HEK293 (cell line): ENCODE data around the gene SSPN.

Experiments used
- CTCF ChIA-PET: fragments of 350-600 bp; formaldehyde crosslinking; extraction: SDS; loops from one replicate; lab custom pipeline; 2021; ENCODE audit warnings: antibody characterized with exemption; lab: Yijun Ruan, JAX
- POLR2A ChIA-PET: fragments of 300-600 bp; formaldehyde crosslinking; extraction: SDS; loops from one replicate; lab custom pipeline; 2020; ENCODE audit warnings: antibody characterized with exemption, inconsistent platforms; lab: Yijun Ruan, JAX
- H3K27ac ChIP-seq: fragments of 200-500 bp; sonication (Bioruptor generic); 2 replicates; pipeline ENCODE4 v1.5.1; 2014; ENCODE audit warnings: low read depth, low read length, control low read depth, inconsistent platforms; ENCODE audit errors: extremely low read depth
- H3K36me3 ChIP-seq, 2 experiments: fragments of 200-500 bp in 1 of 2; sonication (Bioruptor generic) in 1 of 2; 1 replicate in 1 of 2; 2 replicates in 1 of 2; pipeline ENCODE4 v1.5.1; 2014 to 2017; ENCODE audit warnings: inconsistent platforms in 2 of 2, low read length in 2 of 2; ENCODE audit not compliant: control insufficient read depth in 2 of 2, insufficient read depth in 1 of 2
- H3K4me1 ChIP-seq: fragments of 200-500 bp; sonication (Bioruptor generic); 2 replicates; pipeline ENCODE4 v1.5.1; 2014; ENCODE audit warnings: mild to moderate bottlenecking, low read length, inconsistent platforms; ENCODE audit not compliant: control insufficient read depth, insufficient read depth
- H3K4me3 ChIP-seq: 2 replicates; pipeline ENCODE4 v1.5.1; 2011; ENCODE audit warnings: low read depth, mild to moderate bottlenecking, control low read depth, low read length, moderate library complexity
- H3K9me3 ChIP-seq: fragments of 200-500 bp; sonication (Bioruptor generic); 2 replicates; pipeline ENCODE4 v1.5.1; 2014; ENCODE audit warnings: low read depth, low read length, inconsistent platforms; ENCODE audit not compliant: control insufficient read depth, insufficient read depth
- GLIS1 ChIP-seq: fragments of 450-650 bp; formaldehyde crosslinking; IDR thresholded peaks from 2 replicates; pipeline ENCODE4 v1.5.1; 2016; ENCODE audit warnings: missing biosample characterization, missing genetic modification characterization
- GLIS2 ChIP-seq: fragments of 450-650 bp; formaldehyde crosslinking; IDR thresholded peaks from 2 replicates; pipeline ENCODE4 v1.5.1; 2016; ENCODE audit warnings: missing biosample characterization, missing genetic modification characterization
- KLF17 ChIP-seq: fragments of 450-650 bp; formaldehyde crosslinking; IDR thresholded peaks from 2 replicates; pipeline ENCODE4 v1.5.1; 2016; ENCODE audit warnings: missing biosample characterization, missing genetic modification characterization
- YY1 ChIP-seq: fragments of 450-650 bp; formaldehyde crosslinking; IDR thresholded peaks from 2 replicates; pipeline ENCODE4 v1.5.1; 2018; ENCODE audit warnings: missing biosample characterization, missing genetic modification characterization
- ZBTB11 ChIP-seq: fragments of 450-650 bp; formaldehyde crosslinking; conservative IDR thresholded peaks from 2 replicates; pipeline ENCODE4 v1.5.1; 2016; ENCODE audit warnings: low read depth, missing biosample characterization, missing genetic modification characterization
- ZBTB20 ChIP-seq: fragments of 450-650 bp; formaldehyde crosslinking; IDR thresholded peaks from 2 replicates; pipeline ENCODE4 v1.5.1; 2016; ENCODE audit warnings: missing biosample characterization, missing genetic modification characterization
- ZFP3 ChIP-seq: fragments of 450-650 bp; formaldehyde crosslinking; IDR thresholded peaks from 2 replicates; pipeline ENCODE4 v1.5.1; 2016; ENCODE audit warnings: low read depth, missing biosample characterization, missing genetic modification characterization
- ZNF266 ChIP-seq: fragments of 450-650 bp; formaldehyde crosslinking; IDR thresholded peaks from 2 replicates; pipeline ENCODE4 v1.5.1; 2016; ENCODE audit warnings: missing biosample characterization, missing genetic modification characterization, low read depth
- ZNF280C ChIP-seq: fragments of 450-650 bp; formaldehyde crosslinking; IDR thresholded peaks from 2 replicates; pipeline ENCODE4 v1.5.1; 2016; ENCODE audit warnings: missing biosample characterization, missing genetic modification characterization
- ZNF600 ChIP-seq: fragments of 450-650 bp; formaldehyde crosslinking; IDR thresholded peaks from 2 replicates; pipeline ENCODE4 v1.5.1; 2016; ENCODE audit warnings: missing biosample characterization, missing genetic modification characterization
- ZNF76 ChIP-seq: fragments of 450-650 bp; formaldehyde crosslinking; IDR thresholded peaks from 2 replicates; pipeline ENCODE4; 2016; ENCODE audit warnings: low read depth, missing biosample characterization, missing genetic modification characterization, borderline replicate concordance
- ZNF768 ChIP-seq: fragments of 450-650 bp; formaldehyde crosslinking; IDR thresholded peaks from 2 replicates; pipeline ENCODE4 v1.5.1; 2018; ENCODE audit warnings: missing biosample characterization, mild to moderate bottlenecking, missing genetic modification characterization
- ZSCAN30 ChIP-seq: fragments of 450-650 bp; IDR thresholded peaks from 2 replicates; pipeline ENCODE4 v1.5.1; 2018; ENCODE audit warnings: missing biosample characterization, mild to moderate bottlenecking, missing genetic modification characterization, moderate library complexity
- TF ChIP-seq, protein P1 (sequence below): fragments of 450-650 bp; formaldehyde crosslinking; IDR thresholded peaks from 2 replicates; pipeline ENCODE4 v1.5.1; 2016; ENCODE audit warnings: missing biosample characterization, missing genetic modification characterization, borderline replicate concordance

The SSPN gene

DNA sequence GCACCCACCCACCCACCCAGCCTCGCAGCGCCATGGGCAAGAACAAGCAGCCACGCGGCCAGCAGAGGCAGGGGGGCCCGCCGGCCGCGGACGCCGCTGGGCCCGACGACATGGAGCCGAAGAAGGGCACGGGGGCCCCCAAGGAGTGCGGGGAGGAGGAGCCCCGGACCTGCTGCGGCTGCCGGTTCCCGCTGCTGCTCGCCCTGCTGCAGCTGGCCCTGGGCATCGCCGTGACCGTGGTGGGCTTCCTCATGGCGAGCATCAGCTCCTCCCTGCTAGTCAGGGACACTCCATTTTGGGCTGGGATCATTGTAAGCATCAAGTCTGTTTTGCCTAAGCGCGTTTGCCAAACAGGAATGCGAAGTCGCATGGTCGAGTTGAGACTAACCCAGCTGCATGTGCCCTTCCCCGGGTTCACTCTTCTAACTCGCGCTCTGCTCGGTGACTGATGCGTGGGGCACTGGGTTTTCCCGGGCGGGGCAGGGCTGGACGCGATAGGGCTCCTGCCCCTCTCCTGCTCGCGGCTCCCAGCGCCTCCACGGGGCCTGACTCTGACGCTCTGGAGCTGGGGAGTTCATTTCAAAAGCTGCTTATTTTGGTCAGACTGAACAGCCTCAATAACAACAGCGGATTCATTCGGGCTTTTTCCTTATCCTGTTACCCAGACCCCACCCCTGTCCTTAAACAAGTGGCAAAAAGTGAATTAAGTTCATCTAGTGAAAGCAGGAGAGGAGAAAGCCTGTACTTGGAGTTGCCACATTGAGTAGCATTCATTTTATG, 458 bp downstream of the SSPN start (continued):
- no peak for TF ChIP-seq KLF17 (tag by site-specific recombination)
- TF ChIP-seq YY1 = 0 out of 2 replicates have a peak, but pooled peaks have one; percentile 16
- TF ChIP-seq ZNF280C = no peak
- TF ChIP-seq GLIS1 = no peak
- peak; percentile 95 for TF ChIP-seq ZBTB20

GRCh38 chr12:26196421-26196716, 996 bp downstream of the SSPN start:
- Histone ChIP-seq H3K9me3 (no peaks in the 10 kb centered on the region), H3K4me1 (no peaks in the 10 kb centered on the region), H3K36me3 (no peaks in the 10 kb centered on the region), H3K27ac (no peak overlapping the region), H3K4me3 (no peak overlapping the region)
- ChIA-PET POLR2A (no interaction called here), CTCF (no interaction called here)
- TF ChIP-seq ZSCAN30 (tag by site-specific recombination) = no peak
- no peak for TF ChIP-seq GLIS2

DNA sequence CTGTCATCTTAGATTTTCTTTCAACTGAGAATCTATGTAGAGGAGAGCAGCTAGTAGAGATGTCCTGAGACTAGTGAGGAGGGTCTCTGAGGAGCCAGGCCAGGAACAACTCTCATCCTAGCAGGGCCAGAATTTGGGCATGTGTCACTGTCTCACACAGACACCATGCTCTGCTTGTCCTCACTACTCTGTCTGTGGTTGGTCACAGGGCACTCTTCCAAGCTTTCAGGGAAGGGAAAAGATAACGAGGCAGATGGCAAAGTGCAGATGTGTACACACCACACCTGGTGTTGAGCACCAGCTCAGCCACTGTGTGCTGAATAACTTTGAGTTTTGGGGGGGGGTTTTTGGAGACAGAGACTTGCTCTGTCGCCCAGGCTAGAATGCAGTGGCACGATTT, 2.5 kb downstream of the SSPN start:
- TF ChIP-seq ZNF76 (tag by site-specific recombination) (no peak), ZFP3 (tag by site-specific recombination) (no peak), ZNF768 (tag by site-specific recombination) (no peak), KLF17 (tag by site-specific recombination) (no peak), ZBTB11 (tag by site-specific recombination) (no peak), ZNF600 (tag by site-specific recombination) (no peak), ZNF266 (tag by site-specific recombination) (no peak), ZBTB20 (no peak)
- TF ChIP-seq, protein P1, sequence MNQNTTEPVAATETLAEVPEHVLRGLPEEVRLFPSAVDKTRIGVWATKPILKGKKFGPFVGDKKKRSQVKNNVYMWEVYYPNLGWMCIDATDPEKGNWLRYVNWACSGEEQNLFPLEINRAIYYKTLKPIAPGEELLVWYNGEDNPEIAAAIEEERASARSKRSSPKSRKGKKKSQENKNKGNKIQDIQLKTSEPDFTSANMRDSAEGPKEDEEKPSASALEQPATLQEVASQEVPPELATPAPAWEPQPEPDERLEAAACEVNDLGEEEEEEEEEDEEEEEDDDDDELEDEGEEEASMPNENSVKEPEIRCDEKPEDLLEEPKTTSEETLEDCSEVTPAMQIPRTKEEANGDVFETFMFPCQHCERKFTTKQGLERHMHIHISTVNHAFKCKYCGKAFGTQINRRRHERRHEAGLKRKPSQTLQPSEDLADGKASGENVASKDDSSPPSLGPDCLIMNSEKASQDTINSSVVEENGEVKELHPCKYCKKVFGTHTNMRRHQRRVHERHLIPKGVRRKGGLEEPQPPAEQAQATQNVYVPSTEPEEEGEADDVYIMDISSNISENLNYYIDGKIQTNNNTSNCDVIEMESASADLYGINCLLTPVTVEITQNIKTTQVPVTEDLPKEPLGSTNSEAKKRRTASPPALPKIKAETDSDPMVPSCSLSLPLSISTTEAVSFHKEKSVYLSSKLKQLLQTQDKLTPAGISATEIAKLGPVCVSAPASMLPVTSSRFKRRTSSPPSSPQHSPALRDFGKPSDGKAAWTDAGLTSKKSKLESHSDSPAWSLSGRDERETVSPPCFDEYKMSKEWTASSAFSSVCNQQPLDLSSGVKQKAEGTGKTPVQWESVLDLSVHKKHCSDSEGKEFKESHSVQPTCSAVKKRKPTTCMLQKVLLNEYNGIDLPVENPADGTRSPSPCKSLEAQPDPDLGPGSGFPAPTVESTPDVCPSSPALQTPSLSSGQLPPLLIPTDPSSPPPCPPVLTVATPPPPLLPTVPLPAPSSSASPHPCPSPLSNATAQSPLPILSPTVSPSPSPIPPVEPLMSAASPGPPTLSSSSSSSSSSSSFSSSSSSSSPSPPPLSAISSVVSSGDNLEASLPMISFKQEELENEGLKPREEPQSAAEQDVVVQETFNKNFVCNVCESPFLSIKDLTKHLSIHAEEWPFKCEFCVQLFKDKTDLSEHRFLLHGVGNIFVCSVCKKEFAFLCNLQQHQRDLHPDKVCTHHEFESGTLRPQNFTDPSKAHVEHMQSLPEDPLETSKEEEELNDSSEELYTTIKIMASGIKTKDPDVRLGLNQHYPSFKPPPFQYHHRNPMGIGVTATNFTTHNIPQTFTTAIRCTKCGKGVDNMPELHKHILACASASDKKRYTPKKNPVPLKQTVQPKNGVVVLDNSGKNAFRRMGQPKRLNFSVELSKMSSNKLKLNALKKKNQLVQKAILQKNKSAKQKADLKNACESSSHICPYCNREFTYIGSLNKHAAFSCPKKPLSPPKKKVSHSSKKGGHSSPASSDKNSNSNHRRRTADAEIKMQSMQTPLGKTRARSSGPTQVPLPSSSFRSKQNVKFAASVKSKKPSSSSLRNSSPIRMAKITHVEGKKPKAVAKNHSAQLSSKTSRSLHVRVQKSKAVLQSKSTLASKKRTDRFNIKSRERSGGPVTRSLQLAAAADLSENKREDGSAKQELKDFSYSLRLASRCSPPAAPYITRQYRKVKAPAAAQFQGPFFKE (tag by site-specific recombination) = no peak
- Histone ChIP-seq H3K4me3 (no peak overlapping the region), H3K27ac (no peak overlapping the region), H3K9me3 (no peaks in the 10 kb centered on the region), H3K4me1 (no peaks in the 10 kb centered on the region), H3K36me3 (no peaks in the 10 kb centered on the region)
- ChIA-PET CTCF (interaction anchor here (0.7 kb wide), 2 partner anchors 76 to 741 kb away, joined by 3 to 4 read pairs; no protein-coding TSS in a partner anchor), POLR2A (interaction anchor here (0.6 kb wide), 1 partner anchor 32 kb away, joined by 3 read pairs; no protein-coding TSS in a partner anchor)
